ENCODE data around the gene ARHGEF9.

The ARHGEF9 gene

GRCh38 chrX:63635750-63636149, 149.3 kb downstream of the ARHGEF9 start:
- no peak for TF ChIP-seq RAD21 (IDR thresholded peaks at IDR 0.05; ENCODE audit: low read depth)
- no peak for TF ChIP-seq NFIC (IDR thresholded peaks at IDR 0.05)
- no peak for TF ChIP-seq ZBTB7A (IDR thresholded peaks at IDR 0.05; ENCODE audit: low read depth)
- no peak for TF ChIP-seq EGR1 (IDR thresholded peaks at IDR 0.05)
- TF ChIP-seq CEBPB (IDR thresholded peaks at IDR 0.05): no peak
- TF ChIP-seq TCF12 (IDR thresholded peaks at IDR 0.05; ENCODE audit: low read depth): no peak
- TF ChIP-seq REST (IDR thresholded peaks at IDR 0.05; ENCODE audit: low read depth): no peak
- TF ChIP-seq FOXM1 (IDR thresholded peaks at IDR 0.05; ENCODE audit: borderline replicate concordance, low read depth): no peak
- TF ChIP-seq MAX (IDR thresholded peaks at IDR 0.05): no peak
- no peak for TF ChIP-seq USF1 (IDR thresholded peaks at IDR 0.05)
- TF ChIP-seq CREB1 (IDR thresholded peaks at IDR 0.05; ENCODE audit: low read depth): no peak
- no peak for TF ChIP-seq TAF1 (IDR thresholded peaks at IDR 0.05; ENCODE audit: low read depth)
- no peak for TF ChIP-seq YY1 (IDR thresholded peaks at IDR 0.05; ENCODE audit: low read depth)
- no peak for TF ChIP-seq EP300 (IDR thresholded peaks at IDR 0.05; ENCODE audit: borderline replicate concordance)
- TF ChIP-seq TEAD4 (IDR thresholded peaks at IDR 0.05): no peak

DNA sequence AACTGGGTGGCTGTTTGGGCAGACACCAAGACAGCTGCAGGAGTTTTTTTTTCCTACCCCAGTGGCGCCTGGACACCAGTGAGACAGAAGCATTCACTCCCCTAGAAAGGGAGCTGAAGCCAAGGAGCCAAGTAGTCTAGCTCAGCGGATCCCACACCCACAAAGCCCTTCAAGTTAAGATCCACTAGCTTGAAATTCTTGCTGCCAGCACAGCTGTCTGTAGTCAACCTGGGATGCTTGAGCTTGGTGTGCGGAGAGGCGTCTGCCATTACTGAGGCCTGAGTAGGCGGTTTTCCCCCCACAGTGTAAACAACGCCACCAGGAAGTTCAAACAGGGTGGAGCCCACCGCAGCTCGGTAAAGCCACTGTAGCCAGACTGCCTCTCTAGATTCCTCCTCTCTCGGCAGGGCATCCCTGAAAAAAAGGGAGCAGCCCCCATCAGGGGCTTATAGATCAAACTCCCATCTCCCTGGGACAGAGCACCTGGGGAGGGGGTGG, 171.4 kb downstream of the ARHGEF9 start:
- TF ChIP-seq TEAD4 (IDR thresholded peaks at IDR 0.05): no peak
- TF ChIP-seq YY1 (IDR thresholded peaks at IDR 0.05; ENCODE audit: low read depth): no peak
- TF ChIP-seq MAX (IDR thresholded peaks at IDR 0.05): no peak
- TF ChIP-seq CEBPB (IDR thresholded peaks at IDR 0.05): no peak
- TF ChIP-seq TCF12 (IDR thresholded peaks at IDR 0.05; ENCODE audit: low read depth): no peak

- TF ChIP-seq USF1 (IDR thresholded peaks at IDR 0.05) (no peak), EGR1 (IDR thresholded peaks at IDR 0.05) (no peak), CREB1 (IDR thresholded peaks at IDR 0.05; ENCODE audit: low read depth) (no peak), EP300 (IDR thresholded peaks at IDR 0.05; ENCODE audit: borderline replicate concordance) (no peak), CEBPB (IDR thresholded peaks at IDR 0.05) (no peak), TAF1 (IDR thresholded peaks at IDR 0.05; ENCODE audit: low read depth) (no peak), MAX (IDR thresholded peaks at IDR 0.05) (no peak), YY1 (IDR thresholded peaks at IDR 0.05; ENCODE audit: low read depth) (no peak), TEAD4 (IDR thresholded peaks at IDR 0.05) (no peak), RAD21 (IDR thresholded peaks at IDR 0.05; ENCODE audit: low read depth) (no peak), NFIC (IDR thresholded peaks at IDR 0.05) (no peak), TCF12 (IDR thresholded peaks at IDR 0.05; ENCODE audit: low read depth) (no peak), FOXM1 (IDR thresholded peaks at IDR 0.05; ENCODE audit: borderline replicate concordance, low read depth) (no peak), REST (IDR thresholded peaks at IDR 0.05; ENCODE audit: low read depth) (no peak), ZBTB7A (IDR thresholded peaks at IDR 0.05; ENCODE audit: low read depth) (no peak)
Measured at GRCh38 chrX:63585936-63586335, 199.1 kb downstream of the ARHGEF9 start.

Data from Ishikawa (cell line).